ENCODE measurements around the gene CAND1. TPM values are rescaled to one million over a fixed set of nuclear protein-coding genes. Genes with fewer than 3 reads are reported as not detected.
A peak's percentile ranks its signal among the peaks of the same experiment; 100 is the strongest.

The CAND1 gene
- total and polyA plus RNA-seq, 12 donors = 13.3 to 165 (median 84.4) TPM

- H3K27me3 ChIP-seq = no peaks in the 10 kb centered on the region
- 5 to 7% (median 7%) methylated on average over 8 of the region's 8 CpGs for WGBS, 4 donors
- intact Hi-C loops (cut with DNase I) = loop anchor here in 1 of 2 donors (5.0 kb wide), 2 partner anchors 62 to 587 kb away; no protein-coding TSS in a partner anchor
- peak overlapping the region in 3 of 5 donors; percentile 18 to 56 (median 37) for H3K27ac ChIP-seq
- H3K9me3 ChIP-seq (replicated peaks in 1 of 3) = no peaks in the 10 kb centered on the region
- peaks cover 13 to 29% of the 10 kb centered on the region in 2 donors for H3K4me1 ChIP-seq (replicated peaks in 1 of 2)
- H3K36me3 ChIP-seq (replicated peaks in 1 of 2) = no peaks in the 10 kb centered on the region
- no peak overlapping the region for H3K4me3 ChIP-seq
- DNase-seq = peak in 5 of 7 donors; percentile 13 to 42 (median 31)
- TF ChIP-seq CTCF (IDR thresholded peaks at IDR 0.05) (peak; percentile 31 to 74 (median 56)), POLR2A (IDR thresholded peaks at IDR 0.05) (no peak)
These were observed 86.5 kb downstream of the CAND1 start for GRCh38 chr12:67355428-67356379.

GRCh38 chr12:67356380-67356774, 87.2 kb downstream of the CAND1 start:
- WGBS, 4 donors = 16 to 40% (median 27%) methylated on average over 1 of the region's 1 CpG
- DNase-seq = peak in 1 of 7 donors; percentile 25
- H3K27ac ChIP-seq = peak overlapping the region in 3 of 5 donors; percentile 18 to 56 (median 37)
- intact Hi-C loops (cut with DNase I) = loop anchor here in 1 of 2 donors (5.0 kb wide), 2 partner anchors 61 to 586 kb away; no protein-coding TSS in a partner anchor
- H3K9me3 ChIP-seq (replicated peaks in 1 of 3) = no peaks in the 10 kb centered on the region
- peaks cover 13 to 29% of the 10 kb centered on the region in 2 donors for H3K4me1 ChIP-seq (replicated peaks in 1 of 2)
- no peaks in the 10 kb centered on the region for H3K27me3 ChIP-seq
- TF ChIP-seq CTCF (IDR thresholded peaks at IDR 0.05) (no peak), POLR2A (IDR thresholded peaks at IDR 0.05) (no peak)
- H3K36me3 ChIP-seq (replicated peaks in 1 of 2) = no peaks in the 10 kb centered on the region
- H3K4me3 ChIP-seq = no peak overlapping the region

GRCh38 chr12:67357376-67358125, 88.4 kb downstream of the CAND1 start:
- DNase-seq = peak in 1 of 7 donors; percentile 12
- H3K27ac ChIP-seq = no peak overlapping the region
- no peak for TF ChIP-seq CTCF (IDR thresholded peaks at IDR 0.05)
- H3K4me3 ChIP-seq = no peak overlapping the region
- WGBS, 4 donors = 53 to 65% (median 60%) methylated on average over 7 of the region's 7 CpGs
- no peaks in the 10 kb centered on the region for H3K9me3 ChIP-seq (replicated peaks in 1 of 3)
- intact Hi-C loops (cut with DNase I) = loop anchor here in 1 of 2 donors (5.0 kb wide), 2 partner anchors 60 to 585 kb away; no protein-coding TSS in a partner anchor
- no peaks in the 10 kb centered on the region for H3K36me3 ChIP-seq (replicated peaks in 1 of 2)
- peaks cover 13 to 29% of the 10 kb centered on the region in 2 donors for H3K4me1 ChIP-seq (replicated peaks in 1 of 2)
- H3K27me3 ChIP-seq = no peaks in the 10 kb centered on the region
